CD4-positive, alpha-beta T cell treated with Interleukin-2 at 100 ng/mL for 4 hours (primary cell): ENCODE results near the gene UQCRQ.

Experiments used
- DNase-seq: peaks from one replicate; pipeline ENCODE4 v3.0.0-alpha.2; 2020; ENCODE audit warnings: low spot score

Gene UQCRQ

GRCh38 chr5:132871459-132872284 lies 5.2 kb downstream of the UQCRQ start:
- DNase-seq: no peak

- DNase-seq: no peak
These were observed 6.3 kb downstream of the UQCRQ start for GRCh38 chr5:132872788-132873118.

GRCh38 chr5:132873119-132873929 lies 6.9 kb downstream of the UQCRQ start, which contains the start of gene LEAP2:
TSS of gene LEAP2 (plus strand) at chr5:132873668. CDS start at chr5:132873695, 27 bp downstream.
- DNase-seq: no peak

GRCh38 chr5:132873930-132874271 lies 7.5 kb downstream of the UQCRQ start:
- DNase-seq: no peak

GRCh38 chr5:132876020-132876759 lies 9.7 kb downstream of the UQCRQ start:
- no peak for DNase-seq

GRCh38 chr5:132877466-132877865 lies 11.0 kb downstream of the UQCRQ start:
- no peak for DNase-seq

GRCh38 chr5:132877938-132878337 lies 11.5 kb downstream of the UQCRQ start:
- DNase-seq: no peak

GRCh38 chr5:132883261-132883834 lies 16.9 kb downstream of the UQCRQ start:
- DNase-seq: peak; percentile 38

GRCh38 chr5:132884548-132884947 lies 18.1 kb downstream of the UQCRQ start:
- no peak for DNase-seq

GRCh38 chr5:132886064-132886823 lies 19.8 kb downstream of the UQCRQ start:
- DNase-seq: no peak

- no peak for DNase-seq
These were observed 20.8 kb downstream of the UQCRQ start for GRCh38 chr5:132887283-132887682.

- DNase-seq: no peak
These were observed 23.1 kb downstream of the UQCRQ start for GRCh38 chr5:132889501-132889900.

- no peak for DNase-seq
These were observed 24.4 kb downstream of the UQCRQ start for GRCh38 chr5:132890817-132891216.

GRCh38 chr5:132895719-132896305 lies 29.4 kb downstream of the UQCRQ start:
- no peak for DNase-seq

- no peak for DNase-seq
These were observed 30.2 kb downstream of the UQCRQ start for GRCh38 chr5:132896685-132897084.

GRCh38 chr5:132898094-132898493 lies 31.7 kb downstream of the UQCRQ start:
- no peak for DNase-seq

- DNase-seq: no peak
These were observed 34.6 kb downstream of the UQCRQ start for GRCh38 chr5:132901036-132901435.

- no peak for DNase-seq
These were observed 35.3 kb downstream of the UQCRQ start for GRCh38 chr5:132901730-132902129.

- no peak for DNase-seq
These were observed 39.5 kb downstream of the UQCRQ start for GRCh38 chr5:132905938-132906337.

- no peak for DNase-seq
These were observed 40.7 kb downstream of the UQCRQ start for GRCh38 chr5:132907161-132907560.

- DNase-seq: no peak
These were observed 43.3 kb downstream of the UQCRQ start for GRCh38 chr5:132909702-132910101.
